ENCODE measurements around the gene DIP2A. TPM values are rescaled to one million over a fixed set of nuclear protein-coding genes. Genes with fewer than 3 reads are reported as not detected.

DIP2A gene
- total and polyA plus RNA-seq, 2 experiments from 2014 or later, result 18.5 to 36.3 TPM

DNA sequence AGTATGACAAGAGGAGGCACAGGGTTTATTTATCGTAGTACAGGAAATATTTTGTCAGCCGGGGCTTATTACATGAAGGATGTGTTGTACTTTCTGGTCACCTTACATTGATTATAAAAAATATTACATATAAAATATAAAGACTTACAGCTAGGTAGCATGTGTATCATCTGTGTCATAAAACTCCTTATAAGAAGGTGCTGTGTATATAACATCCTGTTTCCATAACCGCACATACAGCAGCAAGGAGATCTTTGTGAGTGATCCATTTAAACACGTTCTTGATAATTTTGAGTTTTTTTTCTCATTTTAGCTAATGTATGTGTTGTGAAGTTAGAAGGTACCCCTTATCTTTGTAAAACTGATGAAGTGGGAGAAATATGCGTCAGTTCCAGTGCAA, 86.1 kb downstream of the DIP2A start (continued):
- TF ChIP-seq, protein P1, sequence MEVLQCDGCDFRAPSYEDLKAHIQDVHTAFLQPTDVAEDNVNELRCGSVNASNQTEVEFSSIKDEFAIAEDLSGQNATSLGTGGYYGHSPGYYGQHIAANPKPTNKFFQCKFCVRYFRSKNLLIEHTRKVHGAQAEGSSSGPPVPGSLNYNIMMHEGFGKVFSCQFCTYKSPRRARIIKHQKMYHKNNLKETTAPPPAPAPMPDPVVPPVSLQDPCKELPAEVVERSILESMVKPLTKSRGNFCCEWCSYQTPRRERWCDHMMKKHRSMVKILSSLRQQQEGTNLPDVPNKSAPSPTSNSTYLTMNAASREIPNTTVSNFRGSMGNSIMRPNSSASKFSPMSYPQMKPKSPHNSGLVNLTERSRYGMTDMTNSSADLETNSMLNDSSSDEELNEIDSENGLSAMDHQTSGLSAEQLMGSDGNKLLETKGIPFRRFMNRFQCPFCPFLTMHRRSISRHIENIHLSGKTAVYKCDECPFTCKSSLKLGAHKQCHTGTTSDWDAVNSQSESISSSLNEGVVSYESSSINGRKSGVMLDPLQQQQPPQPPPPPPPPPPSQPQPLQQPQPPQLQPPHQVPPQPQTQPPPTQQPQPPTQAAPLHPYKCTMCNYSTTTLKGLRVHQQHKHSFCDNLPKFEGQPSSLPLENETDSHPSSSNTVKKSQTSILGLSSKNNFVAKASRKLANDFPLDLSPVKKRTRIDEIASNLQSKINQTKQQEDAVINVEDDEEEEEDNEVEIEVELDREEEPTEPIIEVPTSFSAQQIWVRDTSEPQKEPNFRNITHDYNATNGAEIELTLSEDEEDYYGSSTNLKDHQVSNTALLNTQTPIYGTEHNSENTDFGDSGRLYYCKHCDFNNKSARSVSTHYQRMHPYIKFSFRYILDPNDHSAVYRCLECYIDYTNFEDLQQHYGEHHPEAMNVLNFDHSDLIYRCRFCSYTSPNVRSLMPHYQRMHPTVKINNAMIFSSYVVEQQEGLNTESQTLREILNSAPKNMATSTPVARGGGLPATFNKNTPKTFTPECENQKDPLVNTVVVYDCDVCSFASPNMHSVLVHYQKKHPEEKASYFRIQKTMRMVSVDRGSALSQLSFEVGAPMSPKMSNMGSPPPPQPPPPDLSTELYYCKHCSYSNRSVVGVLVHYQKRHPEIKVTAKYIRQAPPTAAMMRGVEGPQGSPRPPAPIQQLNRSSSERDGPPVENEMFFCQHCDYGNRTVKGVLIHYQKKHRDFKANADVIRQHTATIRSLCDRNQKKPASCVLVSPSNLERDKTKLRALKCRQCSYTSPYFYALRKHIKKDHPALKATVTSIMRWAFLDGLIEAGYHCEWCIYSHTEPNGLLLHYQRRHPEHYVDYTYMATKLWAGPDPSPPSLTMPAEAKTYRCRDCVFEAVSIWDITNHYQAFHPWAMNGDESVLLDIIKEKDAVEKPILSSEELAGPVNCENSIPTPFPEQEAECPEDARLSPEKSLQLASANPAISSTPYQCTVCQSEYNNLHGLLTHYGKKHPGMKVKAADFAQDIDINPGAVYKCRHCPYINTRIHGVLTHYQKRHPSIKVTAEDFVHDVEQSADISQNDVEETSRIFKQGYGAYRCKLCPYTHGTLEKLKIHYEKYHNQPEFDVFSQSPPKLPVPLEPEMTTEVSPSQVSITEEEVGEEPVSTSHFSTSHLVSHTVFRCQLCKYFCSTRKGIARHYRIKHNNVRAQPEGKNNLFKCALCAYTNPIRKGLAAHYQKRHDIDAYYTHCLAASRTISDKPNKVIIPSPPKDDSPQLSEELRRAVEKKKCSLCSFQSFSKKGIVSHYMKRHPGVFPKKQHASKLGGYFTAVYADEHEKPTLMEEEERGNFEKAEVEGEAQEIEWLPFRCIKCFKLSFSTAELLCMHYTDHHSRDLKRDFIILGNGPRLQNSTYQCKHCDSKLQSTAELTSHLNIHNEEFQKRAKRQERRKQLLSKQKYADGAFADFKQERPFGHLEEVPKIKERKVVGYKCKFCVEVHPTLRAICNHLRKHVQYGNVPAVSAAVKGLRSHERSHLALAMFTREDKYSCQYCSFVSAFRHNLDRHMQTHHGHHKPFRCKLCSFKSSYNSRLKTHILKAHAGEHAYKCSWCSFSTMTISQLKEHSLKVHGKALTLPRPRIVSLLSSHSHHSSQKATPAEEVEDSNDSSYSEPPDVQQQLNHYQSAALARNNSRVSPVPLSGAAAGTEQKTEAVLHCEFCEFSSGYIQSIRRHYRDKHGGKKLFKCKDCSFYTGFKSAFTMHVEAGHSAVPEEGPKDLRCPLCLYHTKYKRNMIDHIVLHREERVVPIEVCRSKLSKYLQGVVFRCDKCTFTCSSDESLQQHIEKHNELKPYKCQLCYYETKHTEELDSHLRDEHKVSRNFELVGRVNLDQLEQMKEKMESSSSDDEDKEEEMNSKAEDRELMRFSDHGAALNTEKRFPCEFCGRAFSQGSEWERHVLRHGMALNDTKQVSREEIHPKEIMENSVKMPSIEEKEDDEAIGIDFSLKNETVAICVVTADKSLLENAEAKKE (CRISPR knock-in tag; IDR thresholded peaks at IDR 0.05), result no peak

DNA sequence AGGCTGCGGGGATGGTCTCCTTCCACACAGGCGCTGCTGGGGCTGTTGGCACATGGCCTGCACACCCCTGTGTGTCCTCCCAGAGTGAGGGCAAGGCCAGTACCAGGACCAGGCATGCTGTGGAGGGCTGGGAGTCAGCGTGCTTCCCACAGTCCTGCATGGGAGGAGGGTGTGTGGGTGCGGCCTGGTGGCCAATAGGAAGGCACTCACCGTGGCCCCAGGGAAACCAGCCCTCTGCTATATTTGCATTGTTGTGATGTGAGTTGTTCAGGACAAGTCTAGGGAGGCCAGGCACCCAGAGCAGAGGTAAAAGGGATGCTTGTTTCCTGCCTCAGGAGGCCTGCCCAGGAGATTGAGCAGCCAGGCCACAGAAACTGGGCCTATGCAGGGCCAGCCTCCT, 86.7 kb downstream of the DIP2A start:
- 0 out of 2 replicates have a peak overlapping the region, but pooled peaks have one; percentile 57 for H3K27ac Mint-ChIP-seq
- H3K9me3 Mint-ChIP-seq, result no peaks in the 10 kb centered on the region
- no peak overlapping the region for H3K27ac ChIP-seq (ENCODE audit: low read depth)
- no peaks in the 10 kb centered on the region for H3K79me2 ChIP-seq (replicated peaks; ENCODE audit: insufficient read depth)
- no peak overlapping the region for H2AFZ ChIP-seq
- H3K4me3 Mint-ChIP-seq, result no peak overlapping the region
- DNase-seq (ENCODE audit: low spot score) (no peak), ATAC-seq (no peak)
- H3K4me1 Mint-ChIP-seq, result no peaks in the 10 kb centered on the region
- H3K4me1 ChIP-seq (ENCODE audit: insufficient read depth), result no peaks in the 10 kb centered on the region
- H3K4me3 ChIP-seq, result no peak overlapping the region
- H3K27me3 Mint-ChIP-seq (ENCODE audit: insufficient read depth, low read depth, poor library complexity), result no peaks in the 10 kb centered on the region
- no peaks in the 10 kb centered on the region for H4K20me1 ChIP-seq (replicated peaks; ENCODE audit: insufficient read depth)
- 0 out of 2 replicates have a peak, but pooled peaks cover 2% of the 10 kb centered on the region for H3F3A ChIP-seq (replicated peaks; ENCODE audit: low read depth)
- peaks cover 27% of the 10 kb centered on the region for H3K36me3 Mint-ChIP-seq (ENCODE audit: low read depth)
- H3K9me2 ChIP-seq (ENCODE audit: insufficient read depth), result no peaks in the 10 kb centered on the region
- no peaks in the 10 kb centered on the region for H3K36me3 ChIP-seq (ENCODE audit: insufficient read depth)
- H3K4me2 ChIP-seq, result no peak overlapping the region
- H3K27me3 ChIP-seq (ENCODE audit: insufficient read depth), result no peaks in the 10 kb centered on the region
- TF ChIP-seq STAT1 (IDR thresholded peaks at IDR 0.05; ENCODE audit: unreplicated experiment) (no peak), CREB1 (CRISPR knock-in tag; IDR thresholded peaks at IDR 0.05; ENCODE audit: low read depth) (no peak), POLR2AphosphoS5 (IDR thresholded peaks at IDR 0.05; ENCODE audit: low read depth) (no peak), EZH2phosphoT487 (IDR thresholded peaks at IDR 0.05; ENCODE audit: unreplicated experiment) (no peak), JUNB (IDR thresholded peaks at IDR 0.05; ENCODE audit: unreplicated experiment) (no peak), ZNF331 (CRISPR knock-in tag; IDR thresholded peaks at IDR 0.05; ENCODE audit: low read depth) (no peak), EZH2 (IDR thresholded peaks at IDR 0.05; ENCODE audit: low read depth, unreplicated experiment) (no peak)
- TF ChIP-seq, protein P1 (CRISPR knock-in tag; IDR thresholded peaks at IDR 0.05), result no peak

Data from GM23338 (cell line).